HCT116 (cell line): Measurements from ENCODE around the gene IGFLR1. TPM values are rescaled to one million over a fixed set of nuclear protein-coding genes. Genes with fewer than 3 reads are reported as not detected.

Source experiments
- ATAC-seq: fragments of 200-7000 bp; cut with Tn5 transposase; 2 replicates; pipeline ENCODE4 v1.9.1; 2020; ENCODE audit warnings: mild to moderate bottlenecking, moderate library complexity
- BruUV-seq: library from RNA; stranded (reverse); fragments of 400-500 nt; replicated peaks from 2 replicates; lab custom pipeline; 2021; lab: Mats Ljungman, UMichigan
- CTCF ChIA-PET: fragments of 300-600 bp; sonication (Branson Sonifier 250); formaldehyde crosslinking; loops from one replicate; lab custom pipeline; 2021; ENCODE audit warnings: antibody characterized with exemption; lab: Charles Lee
- POLR2A ChIA-PET: fragments of 300-600, 350-600 bp; sonication (Branson Sonifier 250); formaldehyde crosslinking; loops from one replicate; lab custom pipeline; 2021; ENCODE audit warnings: antibody characterized with exemption; lab: Charles Lee
- RAD21 ChIA-PET, 2 experiments: fragments of 300-600 bp; sonication (Branson Sonifier 250); formaldehyde crosslinking; loops; one replicate each; lab custom pipeline; 2023; ENCODE audit warnings: low total read pairs in 2 of 2; ENCODE audit not compliant: uncharacterized antibody in 2 of 2, unreplicated experiment in 2 of 2, low non-redundant PET in 1 of 2; lab: Charles Lee
- DNase-seq: peaks from one replicate; pipeline ENCODE4 v3.0.0-alpha.2; 2010; ENCODE audit warnings: low read depth, low spot score
- H2AFZ ChIP-seq: fragments of 200-600 bp; shearing (Covaris generic), sonication (generic); 2 replicates; pipeline ENCODE4 v1.6.1; 2017; ENCODE audit warnings: low read depth, mixed run types, mixed read lengths, antibody characterized with exemption, low read length; ENCODE audit not compliant: poor library complexity, severe bottlenecking
- H3K27ac ChIP-seq: 2 replicates; pipeline ENCODE4 v1.5.1; 2012; ENCODE audit warnings: low read depth, low read length
- H3K27me3 ChIP-seq: fragments of 200-600 bp; sonication (generic); 2 replicates; pipeline ENCODE4 v1.6.1; 2016; ENCODE audit warnings: mixed run types, low read length, mixed read lengths; ENCODE audit not compliant: insufficient read depth
- H3K36me3 ChIP-seq, 2 experiments: fragments of 200-500 bp in 1 of 2; fragments of 200-600 bp in 1 of 2; sonication (Bioruptor generic) in 1 of 2; sonication (generic) in 1 of 2; 2 replicates each; pipeline versions ENCODE4 v1.5.1 to v1.6.1; 2014 to 2016; ENCODE audit warnings: low read length in 2 of 2, inconsistent platforms in 1 of 2, mixed read lengths in 1 of 2, mixed run types in 1 of 2; ENCODE audit not compliant: insufficient read depth in 2 of 2, control insufficient read depth in 1 of 2
- H3K4me1 ChIP-seq, 2 experiments: fragments of 200-600 bp in 1 of 2; sonication (generic) in 1 of 2; 2 replicates each; pipeline versions ENCODE4 v1.5.1 to v1.6.1; 2012 to 2017; ENCODE audit warnings: low read length in 2 of 2, inconsistent platforms in 1 of 2, mild to moderate bottlenecking in 1 of 2, mixed read lengths in 1 of 2, mixed run types in 1 of 2, moderate library complexity in 1 of 2; ENCODE audit not compliant: insufficient read depth in 2 of 2, control insufficient read depth in 1 of 2
- H3K4me2 ChIP-seq: fragments of 200-600 bp; sonication (generic); 2 replicates; pipeline ENCODE4 v1.6.1; 2017; ENCODE audit warnings: mixed run types, low read length, mixed read lengths
- H3K4me3 ChIP-seq, 2 experiments: fragments of 200-600 bp in 1 of 2; sonication (generic) in 1 of 2; replicated peaks in 1 of 2; 2 replicates each; pipeline ENCODE4 v1.5.1; 2011 to 2016; ENCODE audit warnings: low read length in 2 of 2, control low read depth in 1 of 2, low read depth in 1 of 2, mild to moderate bottlenecking in 1 of 2, mixed read lengths in 1 of 2, mixed run types in 1 of 2
- H3K79me2 ChIP-seq: fragments of 200-600 bp; sonication (generic); 2 replicates; pipeline ENCODE4 v1.6.1; 2017; ENCODE audit warnings: mild to moderate bottlenecking, mixed run types, low read length, moderate library complexity, mixed read lengths; ENCODE audit not compliant: insufficient read depth
- H3K9ac ChIP-seq: fragments of 200-600 bp; sonication (generic); 2 replicates; pipeline ENCODE4 v1.6.1; 2016; ENCODE audit warnings: low read length, mixed read lengths
- H3K9me2 ChIP-seq: fragments of 200-600 bp; sonication (generic), shearing (Covaris generic); 2 replicates; pipeline ENCODE4 v1.6.1; 2017; ENCODE audit warnings: mixed run types, mild to moderate bottlenecking, moderate library complexity; ENCODE audit not compliant: insufficient read depth
- H3K9me3 ChIP-seq, 2 experiments: fragments of 200-500 bp in 1 of 2; fragments of 200-600 bp in 1 of 2; sonication (Bioruptor generic) in 1 of 2; sonication (generic) in 1 of 2; 2 replicates each; pipeline ENCODE4 v1.6.1; 2014 to 2017; ENCODE audit warnings: low read length in 2 of 2, mixed read lengths in 2 of 2, inconsistent platforms in 1 of 2, low read depth in 1 of 2, mild to moderate bottlenecking in 1 of 2, mixed run types in 1 of 2, moderate library complexity in 1 of 2; ENCODE audit not compliant: control insufficient read depth in 1 of 2, insufficient read depth in 1 of 2
- H4K20me1 ChIP-seq: fragments of 200-600 bp; sonication (generic), shearing (Covaris generic); 2 replicates; pipeline ENCODE4 v1.6.1; 2017; ENCODE audit warnings: mixed run types, mild to moderate bottlenecking, moderate library complexity; ENCODE audit not compliant: insufficient read depth
- ATF3 ChIP-seq: IDR thresholded peaks from 2 replicates; pipeline ENCODE4 v1.6.1; 2012
- CEBPB ChIP-seq: IDR thresholded peaks from 2 replicates; pipeline ENCODE4 v1.6.1; 2012; ENCODE audit warnings: low read depth
- CTCF ChIP-seq, 3 experiments: fragments of 200-600 bp in 1 of 3; sonication (generic) in 1 of 3; IDR thresholded peaks in 2 of 3; conservative IDR thresholded peaks in 1 of 3; 2 replicates each; pipeline ENCODE4 v1.5.1; 2012 to 2017; ENCODE audit warnings: low read depth in 2 of 3, low read length in 2 of 3, antibody characterized with exemption in 1 of 3, borderline replicate concordance in 1 of 3, control low read depth in 1 of 3, mild to moderate bottlenecking in 1 of 3, mixed read lengths in 1 of 3, mixed run types in 1 of 3, moderate library complexity in 1 of 3; ENCODE audit not compliant: insufficient read depth in 1 of 3
- EGR1 ChIP-seq: IDR thresholded peaks from 2 replicates; pipeline ENCODE4 v1.6.1; 2012; ENCODE audit warnings: low read depth
- ELF1 ChIP-seq: IDR thresholded peaks from 2 replicates; pipeline ENCODE4 v1.6.1; 2012; ENCODE audit warnings: low read depth, borderline replicate concordance
- EZH2phosphoT487 ChIP-seq: fragments of 200-600 bp; IDR thresholded peaks from 2 replicates; pipeline ENCODE4 v1.6.1; 2018; ENCODE audit warnings: antibody characterized with exemption, borderline replicate concordance
- JUND ChIP-seq: IDR thresholded peaks from 2 replicates; pipeline ENCODE4 v1.6.1; 2012
- MAX ChIP-seq: IDR thresholded peaks from 2 replicates; pipeline ENCODE4 v1.6.1; 2012
- POLR2A ChIP-seq: IDR thresholded peaks from 2 replicates; pipeline ENCODE4 v1.7.0; 2011; ENCODE audit warnings: borderline replicate concordance; ENCODE audit not compliant: insufficient read depth, insufficient read length; ENCODE audit errors: extremely low read depth
- RAD21 ChIP-seq: IDR thresholded peaks from 2 replicates; pipeline ENCODE4 v1.6.1; 2012; ENCODE audit warnings: low read depth, mild to moderate bottlenecking
- SP1 ChIP-seq: IDR thresholded peaks from 2 replicates; pipeline ENCODE4 v1.6.1; 2012; ENCODE audit warnings: low read depth
- YY1 ChIP-seq: IDR thresholded peaks from 2 replicates; pipeline ENCODE4 v1.6.1; 2011; ENCODE audit warnings: low read length, low read depth, moderate library complexity, mild to moderate bottlenecking; ENCODE audit not compliant: insufficient replicate concordance; ENCODE audit errors: extremely low read depth
- ZBTB33 ChIP-seq: IDR thresholded peaks from 2 replicates; pipeline ENCODE4 v1.6.1; 2011; ENCODE audit warnings: mild to moderate bottlenecking, low read length, moderate library complexity; ENCODE audit not compliant: insufficient replicate concordance; ENCODE audit errors: extremely low read depth
- ZFX ChIP-seq: fragments of 450-650 bp; IDR thresholded peaks from 2 replicates; pipeline ENCODE4 v1.6.1; 2017
- ZNF274 ChIP-seq: fragments of 200-500 bp; sonication (Bioruptor generic); IDR thresholded peaks from 2 replicates; pipeline ENCODE4 v1.6.1; 2014; ENCODE audit warnings: mild to moderate bottlenecking, low read depth, low read length, inconsistent platforms
- intact Hi-C: fragments of 100-400 bp; cut with micrococcal nuclease; formaldehyde crosslinking; loops from 2 replicates; pipeline ENCODE4 v1.10.0; 2022
- total RNA-seq: library from RNA; stranded (reverse); gene quantifications from one replicate; pipeline ENCODE4 v1.2.1, GENCODE V29; 2021; ENCODE audit not compliant: unreplicated experiment

Gene IGFLR1
- total RNA-seq, 1 experiment from 2014 or later: 8.3 TPM

- H3K4me2 ChIP-seq: no peak overlapping the region
- RAD21 ChIA-PET: no interaction called here
- TF ChIP-seq ZNF274 (no peak), ZBTB33 (no peak), ZFX (no peak), EZH2phosphoT487 (no peak), MAX (no peak), EGR1 (no peak), YY1 (no peak), ELF1 (no peak), JUND (no peak), ATF3 (no peak), CTCF (IDR thresholded peaks at IDR 0.05 in 2 of 3, conservative IDR thresholded peaks at IDR 0.05 in 1 of 3; ENCODE audit: borderline replicate concordance in 1 of 3, insufficient read depth in 1 of 3, low read depth in 2 of 3, low read length in 2 of 3) (no peak), CEBPB (no peak), POLR2A (no peak), RAD21 (no peak), SP1 (no peak)
- TF ChIP-seq, all 23 proteins: peak for 0
- Histone ChIP-seq H3K36me3 (no peaks in the 10 kb centered on the region), H3K9me2 (no peaks in the 10 kb centered on the region), H3K9me3 (no peaks in the 10 kb centered on the region), H3K4me3 (no peak overlapping the region), H3K27me3 (no peaks in the 10 kb centered on the region), H3K4me1 (peaks cover 7 to 22% of the 10 kb centered on the region in 2 experiments; a peak in 3 of 4 replicates), H4K20me1 (no peaks in the 10 kb centered on the region), H3K9ac (no peak overlapping the region), H3K79me2 (peaks cover 5% of the 10 kb centered on the region; the same call in 1 of the 2 replicates), H2AFZ (no peak overlapping the region), H3K27ac (no peak overlapping the region)
- no peak for DNase-seq
- ChIA-PET POLR2A (interaction anchor here (1.2 kb wide), 1 partner anchor 37 kb away, joined by 3 read pairs; the partner anchor contains the start of gene LIN37), CTCF (interaction anchor here (0.6 to 1.6 kb wide), 3 partner anchors 14 to 109 kb away, joined by 3 to 4 read pairs (median 4); no protein-coding TSS in a partner anchor)
- BruUV-seq: no TSS peak
- intact Hi-C loops: loop anchor here (10.0 kb wide), 1 partner anchor 356 kb away; the partner anchor contains the start of gene FFAR3
- no peak for ATAC-seq
Measured at GRCh38 chr19:35710784-35711723, 31.2 kb downstream of the IGFLR1 start.
